SKM-1 treated with dmso at 0.1 percent for 144 hours (cell line): Measurements from ENCODE around the gene HAUS3.
A peak's percentile ranks its signal among the peaks of the same experiment; 100 is the strongest.
"Not testable (repeated sequence)": the region's sequence is repeated elsewhere in the genome, so short reads cannot be mapped to it uniquely, and the experiment has no call there.

ENCODE experiments used
- DNase-seq: peaks from one replicate; lab custom pipeline; 2025; ENCODE audit not compliant: unreplicated experiment; lab: John Stamatoyannopoulos, UW

The HAUS3 gene

DNA sequence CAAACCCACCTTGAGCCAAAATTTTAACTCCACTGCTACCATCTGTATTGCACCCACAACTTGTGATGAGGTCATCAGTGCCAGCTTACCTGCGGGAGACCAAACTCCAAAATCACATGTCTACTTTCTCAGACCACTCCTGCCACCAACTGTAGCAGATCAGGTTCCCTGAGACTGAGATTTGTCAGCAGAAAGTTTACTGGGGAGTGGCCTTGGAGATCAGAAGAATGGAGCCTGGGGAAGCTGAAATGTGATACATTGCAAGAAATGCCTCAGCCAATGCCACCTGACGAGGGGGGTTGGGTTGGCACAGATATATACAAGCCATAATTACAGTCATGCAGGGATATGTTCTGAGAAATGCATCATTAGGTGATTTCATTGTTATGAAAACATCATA is 19.1 kb downstream of the HAUS3 start:
- no peak for DNase-seq

- not testable (repeated sequence) for DNase-seq
Observed at GRCh38 chr4:2221378-2221777, 20.5 kb downstream of the HAUS3 start.

DNA sequence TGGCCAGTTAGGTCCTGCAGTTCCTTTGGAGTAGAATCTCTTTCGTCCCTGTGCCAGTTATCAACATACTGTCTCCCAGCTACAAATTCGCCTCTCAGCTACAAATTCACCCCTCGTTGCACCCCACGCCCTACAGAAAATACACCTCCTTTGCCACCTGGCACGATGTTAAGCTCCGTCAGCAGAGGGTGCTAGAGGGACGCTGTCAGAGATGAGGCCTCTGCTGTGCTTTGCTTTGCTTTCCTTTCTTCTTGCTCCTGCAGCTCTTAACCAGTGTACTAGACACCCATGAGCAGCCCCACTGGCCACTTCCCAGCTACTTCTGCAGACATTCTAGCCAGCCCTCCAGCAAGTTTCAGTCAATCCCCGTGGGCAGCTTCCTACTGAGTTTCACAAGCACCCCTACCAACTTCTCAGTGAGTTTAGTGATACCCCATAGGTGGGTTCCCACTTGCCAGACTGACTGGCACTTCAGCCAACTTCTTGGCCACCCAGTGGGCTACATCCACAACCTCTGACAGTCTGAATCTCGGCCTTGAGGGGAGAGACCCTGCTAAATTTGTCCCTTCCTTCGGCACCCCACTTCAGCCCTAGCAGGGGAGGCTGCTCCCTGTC is 21.8 kb downstream of the HAUS3 start:
- peak; percentile 81 for DNase-seq

GRCh38 chr4:2219233-2219760 is 22.6 kb downstream of the HAUS3 start:
- no peak for DNase-seq

DNA sequence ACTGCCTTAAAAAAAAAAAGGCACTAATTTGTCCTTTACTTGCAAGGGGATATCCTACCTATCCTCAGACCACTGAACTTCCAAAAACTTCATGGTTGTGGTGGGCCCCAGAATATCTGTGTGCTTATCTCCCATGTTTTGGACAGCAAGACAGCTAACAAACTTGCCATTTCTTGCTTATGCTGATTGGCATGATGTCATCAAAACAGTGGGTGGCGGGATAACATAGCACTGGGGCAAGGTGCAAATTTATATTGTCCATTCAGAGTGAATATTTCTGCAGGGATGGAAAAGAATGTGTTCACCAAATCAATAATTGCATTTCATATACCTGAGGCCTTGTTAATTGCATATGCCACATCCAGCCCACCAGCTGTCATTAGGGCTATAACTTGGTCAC is 23.5 kb downstream of the HAUS3 start:
- DNase-seq = no peak

DNA sequence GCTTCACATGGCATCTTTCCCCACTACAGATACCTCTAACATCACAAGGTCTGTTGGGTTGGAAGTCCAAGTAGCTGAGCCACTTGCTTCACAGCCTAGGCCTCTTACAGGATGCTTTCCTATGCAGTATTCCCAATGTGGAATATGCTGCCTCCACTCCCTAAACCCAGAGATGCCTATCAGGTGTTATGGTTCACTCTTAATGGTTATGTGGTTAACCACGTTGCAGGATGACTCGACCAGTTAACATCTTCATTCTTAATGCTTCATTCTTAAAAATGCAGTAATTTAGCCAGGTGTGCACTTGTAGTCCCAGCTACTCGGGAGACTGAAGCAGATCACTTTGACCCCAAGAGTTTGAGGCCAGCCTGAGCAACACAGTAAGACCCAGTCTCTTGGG is 24.2 kb downstream of the HAUS3 start:
- DNase-seq = no peak

GRCh38 chr4:2212831-2213230 is 29.1 kb downstream of the HAUS3 start:
- no peak for DNase-seq

DNA sequence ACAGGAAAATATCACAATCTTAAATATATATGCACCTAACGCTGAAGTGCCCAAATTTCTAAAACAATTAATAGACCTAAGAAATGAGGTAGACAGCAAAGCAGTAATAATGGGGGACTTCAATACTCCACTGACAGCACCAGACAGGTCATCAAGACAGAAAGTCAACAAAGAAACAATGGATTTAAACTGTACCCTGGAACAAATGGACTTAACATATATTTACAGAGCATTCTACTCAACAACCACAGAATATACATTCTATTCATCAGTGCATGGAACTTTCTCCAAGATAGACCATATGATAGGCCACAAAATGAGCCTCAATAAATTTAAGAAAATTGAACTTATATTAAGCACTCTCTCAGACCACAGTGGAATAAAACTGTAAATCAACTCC is 39.1 kb downstream of the HAUS3 start:
- DNase-seq = not testable (repeated sequence)

GRCh38 chr4:2194496-2194895 is 47.4 kb downstream of the HAUS3 start:
- no peak for DNase-seq

DNA sequence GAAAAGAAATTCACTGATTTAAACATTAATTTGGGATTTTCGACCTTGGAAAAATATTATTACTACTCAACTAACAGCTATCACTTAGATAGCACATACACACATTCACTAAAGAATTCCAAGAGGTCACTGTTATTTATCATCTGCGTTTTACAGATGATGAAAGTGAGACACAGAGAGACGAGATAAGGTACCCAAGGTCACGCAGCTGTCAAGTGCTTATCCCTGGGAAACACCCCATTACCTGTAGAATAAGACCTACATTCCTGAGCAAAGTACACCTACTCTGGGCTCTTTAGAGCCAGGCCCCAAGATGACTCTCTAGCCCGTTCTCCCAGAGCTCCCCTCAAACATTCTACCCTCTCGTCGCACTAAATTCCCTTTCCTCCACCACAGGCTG is 48.6 kb downstream of the HAUS3 start:
- DNase-seq = no peak

DNA sequence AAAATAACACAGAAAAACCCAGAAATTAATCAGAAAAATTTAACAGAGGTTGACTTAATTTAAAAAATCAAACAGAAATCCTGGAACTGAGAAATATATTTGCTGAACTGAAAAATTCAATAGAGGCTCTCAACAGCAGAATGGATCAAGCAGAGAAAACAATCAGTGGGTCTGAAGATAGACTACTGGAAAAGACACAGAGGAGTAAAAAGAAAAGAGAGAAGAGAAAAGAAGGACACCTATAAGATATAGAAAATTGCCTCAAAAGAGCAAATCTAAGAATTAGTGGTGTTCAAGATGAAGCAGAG is 55.1 kb downstream of the HAUS3 start:
- DNase-seq = no peak

DNA sequence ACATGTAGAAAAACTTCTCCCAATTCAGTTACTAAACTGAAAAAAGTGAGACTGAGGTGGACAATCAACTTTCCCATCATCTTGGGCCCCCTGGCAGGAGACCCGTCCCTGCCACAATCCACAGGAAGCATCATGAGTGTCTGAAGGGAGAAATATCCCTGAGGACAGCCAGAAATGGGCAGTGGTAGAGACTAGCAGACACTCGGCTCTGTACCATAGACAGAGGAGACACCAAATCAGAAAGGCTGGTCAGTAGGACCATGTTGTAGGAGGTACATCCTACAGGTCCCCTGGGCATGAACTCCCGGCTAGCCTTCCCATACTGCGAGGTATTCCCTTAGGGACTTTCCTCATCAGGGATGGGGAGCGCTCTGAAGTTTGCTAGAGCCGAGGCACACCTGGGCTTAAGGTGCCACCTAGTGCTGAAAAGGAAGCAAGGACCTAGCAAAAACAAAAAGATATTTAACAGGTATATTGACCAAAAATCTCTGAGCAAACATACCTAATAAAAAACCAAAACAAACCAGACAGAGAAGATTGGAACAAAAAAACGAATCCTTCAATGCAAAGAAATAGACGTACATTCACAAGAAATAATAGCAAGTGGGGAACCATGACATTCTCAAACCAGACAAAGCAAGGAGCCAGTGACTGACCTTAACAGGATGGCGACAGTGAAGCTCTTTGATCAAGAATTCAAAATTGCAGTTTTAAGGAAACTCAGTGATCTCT is 55.6 kb downstream of the HAUS3 start:
- no peak for DNase-seq

- no peak for DNase-seq
Observed at GRCh38 chr4:2183394-2183793, 58.5 kb downstream of the HAUS3 start.

GRCh38 chr4:2182994-2183393 is 58.9 kb downstream of the HAUS3 start:
- DNase-seq = peak; percentile 34

- no peak for DNase-seq
Observed at GRCh38 chr4:2180410-2180809, 61.5 kb downstream of the HAUS3 start.

DNA sequence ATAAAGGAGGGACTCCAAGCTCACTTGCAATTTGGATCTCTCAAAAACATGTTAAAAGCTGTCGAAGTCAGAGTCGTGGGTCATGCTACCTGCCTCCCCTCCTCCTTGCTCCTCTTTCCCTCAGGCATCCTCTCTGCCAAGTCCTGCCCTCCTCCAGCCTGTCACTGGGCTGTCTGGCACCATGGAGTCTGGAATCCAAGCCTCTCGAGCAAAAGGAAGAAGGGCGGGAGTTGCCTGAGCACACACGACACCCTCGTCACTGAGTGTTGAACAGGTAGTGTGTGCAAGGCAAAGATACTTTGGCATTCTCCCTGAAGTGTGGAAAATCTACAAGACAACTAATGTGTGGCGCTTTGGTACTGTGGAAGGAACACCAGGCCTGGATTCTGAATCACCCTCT is 62.2 kb downstream of the HAUS3 start:
- DNase-seq = no peak

GRCh38 chr4:2178986-2179385 is 62.9 kb downstream of the HAUS3 start:
- no peak for DNase-seq
